ENCODE results near the gene NKIRAS1.
"Not testable (repeated sequence)": the region's sequence is repeated elsewhere in the genome, so short reads cannot be mapped to it uniquely, and the experiment has no call there.

DNA sequence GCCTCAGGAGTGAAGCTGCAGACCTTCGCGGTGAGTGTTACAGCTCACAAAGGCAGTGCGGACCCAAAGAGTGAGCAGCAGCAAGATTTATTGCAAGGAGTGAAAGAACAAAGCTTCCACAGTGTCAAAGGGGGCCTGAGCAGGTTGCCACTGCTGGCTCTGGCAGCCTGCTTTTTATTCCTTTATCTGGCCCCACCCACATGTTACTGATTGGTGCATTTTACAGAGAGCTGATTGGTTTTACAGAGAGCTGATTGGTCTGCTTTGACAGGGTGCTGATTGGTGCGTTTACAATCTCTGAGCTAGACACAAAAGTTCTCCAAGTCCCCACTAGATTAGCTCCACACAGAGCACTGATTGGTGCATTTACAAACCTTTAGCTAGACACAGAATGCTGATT is 34.8 kb downstream of the NKIRAS1 start:
- TF ChIP-seq CTCF (IDR thresholded peaks at IDR 0.05; ENCODE audit: insufficient read depth, low read length); POLR2AphosphoS5 (IDR thresholded peaks at IDR 0.05; ENCODE audit: low read depth); SPI1 (IDR thresholded peaks at IDR 0.05; ENCODE audit: borderline replicate concordance, low read depth); GABPA (IDR thresholded peaks at IDR 0.05; ENCODE audit: low read depth): not testable (repeated sequence)
- TF ChIP-seq, protein P1, sequence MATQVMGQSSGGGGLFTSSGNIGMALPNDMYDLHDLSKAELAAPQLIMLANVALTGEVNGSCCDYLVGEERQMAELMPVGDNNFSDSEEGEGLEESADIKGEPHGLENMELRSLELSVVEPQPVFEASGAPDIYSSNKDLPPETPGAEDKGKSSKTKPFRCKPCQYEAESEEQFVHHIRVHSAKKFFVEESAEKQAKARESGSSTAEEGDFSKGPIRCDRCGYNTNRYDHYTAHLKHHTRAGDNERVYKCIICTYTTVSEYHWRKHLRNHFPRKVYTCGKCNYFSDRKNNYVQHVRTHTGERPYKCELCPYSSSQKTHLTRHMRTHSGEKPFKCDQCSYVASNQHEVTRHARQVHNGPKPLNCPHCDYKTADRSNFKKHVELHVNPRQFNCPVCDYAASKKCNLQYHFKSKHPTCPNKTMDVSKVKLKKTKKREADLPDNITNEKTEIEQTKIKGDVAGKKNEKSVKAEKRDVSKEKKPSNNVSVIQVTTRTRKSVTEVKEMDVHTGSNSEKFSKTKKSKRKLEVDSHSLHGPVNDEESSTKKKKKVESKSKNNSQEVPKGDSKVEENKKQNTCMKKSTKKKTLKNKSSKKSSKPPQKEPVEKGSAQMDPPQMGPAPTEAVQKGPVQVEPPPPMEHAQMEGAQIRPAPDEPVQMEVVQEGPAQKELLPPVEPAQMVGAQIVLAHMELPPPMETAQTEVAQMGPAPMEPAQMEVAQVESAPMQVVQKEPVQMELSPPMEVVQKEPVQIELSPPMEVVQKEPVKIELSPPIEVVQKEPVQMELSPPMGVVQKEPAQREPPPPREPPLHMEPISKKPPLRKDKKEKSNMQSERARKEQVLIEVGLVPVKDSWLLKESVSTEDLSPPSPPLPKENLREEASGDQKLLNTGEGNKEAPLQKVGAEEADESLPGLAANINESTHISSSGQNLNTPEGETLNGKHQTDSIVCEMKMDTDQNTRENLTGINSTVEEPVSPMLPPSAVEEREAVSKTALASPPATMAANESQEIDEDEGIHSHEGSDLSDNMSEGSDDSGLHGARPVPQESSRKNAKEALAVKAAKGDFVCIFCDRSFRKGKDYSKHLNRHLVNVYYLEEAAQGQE (IDR thresholded peaks at IDR 0.05; ENCODE audit: insufficient replicate concordance, low read depth): not testable (repeated sequence)
